Mesendoderm (in vitro differentiated cells): ENCODE measurements around the gene SPOCK1.

Experiments used
- DNase-seq: peaks from one replicate; pipeline ENCODE4 v3.0.0; 2013
- H2AK5ac ChIP-seq: 2 replicates; pipeline ENCODE4 v1.6.1; 2013; ENCODE audit warnings: low read length, inconsistent platforms
- H2BK120ac ChIP-seq: 2 replicates; pipeline ENCODE4 v1.6.1; 2013; ENCODE audit warnings: low read depth, mild to moderate bottlenecking, low read length, moderate library complexity, mixed read lengths
- H2BK15ac ChIP-seq: replicated peaks from 2 replicates; pipeline ENCODE4 v1.6.1; 2013; ENCODE audit warnings: low read depth, mild to moderate bottlenecking, moderate library complexity
- H2BK5ac ChIP-seq: 2 replicates; pipeline ENCODE4 v1.6.1; 2013; ENCODE audit warnings: low read length, inconsistent platforms
- H3K18ac ChIP-seq: 2 replicates; pipeline ENCODE4 v1.6.1; 2013; ENCODE audit warnings: mild to moderate bottlenecking, low read length, mixed read lengths
- H3K23ac ChIP-seq: one replicate; pipeline ENCODE4 v1.6.1; 2013; ENCODE audit warnings: low read length
- H3K27ac ChIP-seq: 2 replicates; pipeline ENCODE4 v1.5.1; 2013; ENCODE audit warnings: low read depth, mild to moderate bottlenecking, inconsistent platforms, low read length, moderate library complexity
- H3K27me3 ChIP-seq: 2 replicates; pipeline ENCODE4 v1.6.1; 2013; ENCODE audit warnings: low read length, control low read depth, mild to moderate bottlenecking, inconsistent platforms; ENCODE audit not compliant: insufficient read depth, poor library complexity
- H3K36me3 ChIP-seq: 2 replicates; pipeline ENCODE4 v1.6.1; 2013; ENCODE audit warnings: low read length, inconsistent platforms; ENCODE audit not compliant: control insufficient read depth, insufficient read depth
- H3K4ac ChIP-seq: one replicate; pipeline ENCODE4 v1.6.1; 2013; ENCODE audit warnings: low read depth, mild to moderate bottlenecking, low read length, moderate library complexity
- H3K4me1 ChIP-seq: 2 replicates; pipeline ENCODE4 v1.6.1; 2013; ENCODE audit warnings: low read depth, low read length, inconsistent platforms; ENCODE audit not compliant: control insufficient read depth
- H3K4me2 ChIP-seq: 2 replicates; pipeline ENCODE4 v1.6.1; 2013; ENCODE audit warnings: low read length
- H3K4me3 ChIP-seq: 2 replicates; pipeline ENCODE4 v1.5.1; 2013; ENCODE audit warnings: mild to moderate bottlenecking, low read length
- H3K56ac ChIP-seq: one replicate; pipeline ENCODE4 v1.6.1; 2013; ENCODE audit warnings: low read length
- H3K79me1 ChIP-seq: 2 replicates; pipeline ENCODE4 v1.6.1; 2013; ENCODE audit warnings: low read length, inconsistent platforms
- H3K79me2 ChIP-seq: 2 replicates; pipeline ENCODE4 v1.6.1; 2013; ENCODE audit warnings: mild to moderate bottlenecking, low read length; ENCODE audit not compliant: control insufficient read depth, insufficient read depth
- H3K9ac ChIP-seq: 2 replicates; pipeline ENCODE4 v1.6.1; 2013; ENCODE audit warnings: low read length, inconsistent platforms
- H4K5ac ChIP-seq: one replicate; pipeline ENCODE4 v1.6.1; 2013; ENCODE audit warnings: low read length
- H4K8ac ChIP-seq: one replicate; pipeline ENCODE4 v1.6.1; 2013; ENCODE audit warnings: low read depth, mild to moderate bottlenecking, control low read depth, low read length, moderate library complexity
- WGBS: extraction: QIAGEN DNeasy Blood & Tissue Kit; methylation state at CpG from one replicate; pipeline ENCODE4 v1.1.7; 2013; ENCODE audit warnings: low lambda C conversion rate, missing lambda C conversion rate; ENCODE audit not compliant: insufficient coverage; ENCODE audit errors: extremely low coverage; 5-methylcytosine and 5-hydroxymethylcytosine counted together

The SPOCK1 gene

DNA sequence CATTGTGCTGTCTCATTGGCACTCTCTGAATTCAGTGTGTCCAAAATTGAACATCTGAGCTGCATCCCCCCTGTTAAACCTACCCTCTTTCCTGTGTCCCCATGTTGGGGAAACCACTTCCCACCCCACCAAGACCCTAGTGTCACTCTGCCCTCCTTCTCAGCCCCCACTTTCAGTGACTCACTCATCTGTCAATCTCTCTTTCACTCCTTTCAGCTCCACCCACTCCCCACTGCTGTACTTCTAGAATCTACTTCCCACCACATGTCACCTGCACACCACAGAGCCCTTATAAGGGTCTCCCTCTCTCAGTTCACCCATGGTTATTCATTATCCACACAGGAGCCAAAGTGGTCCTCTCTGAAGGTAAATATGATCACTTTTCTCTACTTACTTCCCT lies 5.8 kb upstream of the SPOCK1 start:
- H3K4me3 ChIP-seq = no peak overlapping the region
- H3K23ac ChIP-seq = no peak overlapping the region
- H3K79me1 ChIP-seq = no peaks in the 10 kb centered on the region
- no peak overlapping the region for H3K18ac ChIP-seq
- H3K4ac ChIP-seq = no peak overlapping the region
- H3K27me3 ChIP-seq = no peaks in the 10 kb centered on the region
- H2BK5ac ChIP-seq = no peak overlapping the region
- H3K9ac ChIP-seq = no peak overlapping the region
- H3K56ac ChIP-seq = no peak overlapping the region
- no peak overlapping the region for H3K4me2 ChIP-seq
- H2BK15ac ChIP-seq = no peak overlapping the region
- H4K5ac ChIP-seq = no peak overlapping the region
- no peak overlapping the region for H2BK120ac ChIP-seq
- no peak overlapping the region for H4K8ac ChIP-seq
- H3K36me3 ChIP-seq = no peaks in the 10 kb centered on the region
- no peak for DNase-seq
- no peaks in the 10 kb centered on the region for H3K79me2 ChIP-seq
- no peaks in the 10 kb centered on the region for H3K4me1 ChIP-seq
- no peak overlapping the region for H2AK5ac ChIP-seq
- H3K27ac ChIP-seq = no peak overlapping the region

DNA sequence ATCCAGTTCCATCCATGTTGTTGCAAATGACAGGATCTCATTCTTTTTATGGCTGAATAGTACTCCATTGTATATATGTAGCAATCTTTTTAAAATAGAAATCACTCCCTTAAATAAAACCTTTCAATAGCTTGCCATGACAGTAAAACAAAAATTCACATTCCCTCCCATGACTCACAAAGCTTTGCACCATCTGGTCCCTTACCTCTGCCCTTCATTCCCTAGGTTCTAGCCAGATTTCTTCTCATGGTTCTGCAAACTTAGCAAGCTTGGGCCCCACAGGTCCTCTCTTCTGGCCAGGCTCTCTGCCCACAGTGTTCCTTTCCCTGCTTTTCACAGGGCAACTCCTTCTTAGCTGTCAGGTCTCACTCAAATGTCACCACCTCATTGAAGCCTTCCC lies 4.3 kb upstream of the SPOCK1 start:
- Histone ChIP-seq H4K5ac (no peak overlapping the region), H2BK15ac (no peak overlapping the region), H3K27ac (no peak overlapping the region), H3K4me1 (no peaks in the 10 kb centered on the region), H3K18ac (no peak overlapping the region), H3K79me1 (no peaks in the 10 kb centered on the region), H2BK5ac (no peak overlapping the region), H3K56ac (no peak overlapping the region), H3K23ac (no peak overlapping the region), H2AK5ac (no peak overlapping the region), H3K4me2 (no peak overlapping the region), H2BK120ac (no peak overlapping the region), H3K36me3 (no peaks in the 10 kb centered on the region), H3K4me3 (no peak overlapping the region), H4K8ac (no peak overlapping the region), H3K79me2 (no peaks in the 10 kb centered on the region), H3K4ac (no peak overlapping the region), H3K9ac (no peak overlapping the region), H3K27me3 (peaks cover 4% of the 10 kb centered on the region)
- DNase-seq = no peak

DNA sequence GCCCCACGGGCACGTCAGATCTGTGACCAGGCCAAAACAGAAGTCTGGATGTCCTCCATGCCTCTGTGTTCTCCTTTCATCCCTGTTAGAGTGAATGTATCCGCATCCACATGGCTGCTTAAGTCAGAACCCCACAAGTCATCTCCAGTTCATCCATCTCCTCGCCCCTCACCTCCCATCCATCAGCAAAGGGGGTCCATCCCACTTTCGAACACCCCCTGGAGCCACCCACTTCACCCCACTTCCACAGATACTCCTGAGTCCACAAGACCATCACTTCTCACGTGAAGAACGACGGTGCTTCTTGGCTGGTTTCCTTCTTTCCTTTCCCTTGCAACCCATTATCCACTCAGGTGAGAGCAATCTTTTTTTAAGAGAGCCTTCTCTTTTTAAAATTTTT lies 3.5 kb upstream of the SPOCK1 start:
- Histone ChIP-seq H3K23ac (no peak overlapping the region), H3K18ac (no peak overlapping the region), H4K5ac (no peak overlapping the region), H3K36me3 (no peaks in the 10 kb centered on the region), H3K4me3 (no peak overlapping the region), H2BK5ac (no peak overlapping the region), H3K4me1 (no peaks in the 10 kb centered on the region), H3K4me2 (no peak overlapping the region), H3K27me3 (peaks cover 11% of the 10 kb centered on the region), H3K56ac (no peak overlapping the region), H3K79me1 (no peaks in the 10 kb centered on the region), H3K27ac (no peak overlapping the region), H4K8ac (no peak overlapping the region), H3K79me2 (no peaks in the 10 kb centered on the region), H2BK15ac (no peak overlapping the region), H2BK120ac (no peak overlapping the region), H3K4ac (no peak overlapping the region), H2AK5ac (no peak overlapping the region), H3K9ac (no peak overlapping the region)
- DNase-seq = no peak
- WGBS = no CpG with 5 or more reads among the region's 8 CpGs

DNA sequence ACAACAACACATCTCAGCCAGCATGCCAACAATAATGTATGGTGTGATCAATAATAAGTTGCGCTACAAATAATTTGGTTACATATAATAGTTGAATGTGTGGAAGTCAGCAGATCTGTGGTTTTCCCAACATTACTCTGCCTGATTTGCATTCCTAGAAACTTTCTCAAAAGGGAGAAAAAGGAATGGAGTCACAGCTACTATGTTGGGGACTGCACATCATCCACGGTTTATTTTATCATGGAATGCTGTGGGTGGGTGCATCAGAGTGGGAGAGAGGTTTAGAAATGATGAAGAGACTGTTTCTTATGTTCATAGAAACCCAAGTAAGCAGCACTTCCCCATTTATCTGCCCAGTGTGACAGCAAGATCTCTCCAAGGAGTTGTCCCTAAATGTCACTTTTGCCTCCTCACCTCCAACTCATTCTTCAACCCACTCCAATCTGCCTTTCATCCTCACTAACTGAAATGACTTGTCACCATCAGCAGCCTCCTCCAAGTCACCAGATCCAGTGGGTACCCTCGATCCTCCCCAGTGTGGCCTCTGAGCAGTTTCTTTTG lies 2.8 kb upstream of the SPOCK1 start:
- Histone ChIP-seq H3K23ac (no peak overlapping the region), H2AK5ac (no peak overlapping the region), H3K4me2 (no peak overlapping the region), H2BK15ac (no peak overlapping the region), H3K4me1 (no peaks in the 10 kb centered on the region), H3K27me3 (peaks cover 12% of the 10 kb centered on the region), H3K4ac (no peak overlapping the region), H3K18ac (no peak overlapping the region), H3K36me3 (no peaks in the 10 kb centered on the region), H4K8ac (no peak overlapping the region), H3K9ac (no peak overlapping the region), H3K79me1 (no peaks in the 10 kb centered on the region), H3K4me3 (no peak overlapping the region), H4K5ac (no peak overlapping the region), H2BK120ac (no peak overlapping the region), H3K79me2 (no peaks in the 10 kb centered on the region), H3K56ac (no peak overlapping the region), H2BK5ac (no peak overlapping the region), H3K27ac (no peak overlapping the region)
- no peak for DNase-seq
- WGBS = no CpG with 5 or more reads among the region's 3 CpGs

DNA sequence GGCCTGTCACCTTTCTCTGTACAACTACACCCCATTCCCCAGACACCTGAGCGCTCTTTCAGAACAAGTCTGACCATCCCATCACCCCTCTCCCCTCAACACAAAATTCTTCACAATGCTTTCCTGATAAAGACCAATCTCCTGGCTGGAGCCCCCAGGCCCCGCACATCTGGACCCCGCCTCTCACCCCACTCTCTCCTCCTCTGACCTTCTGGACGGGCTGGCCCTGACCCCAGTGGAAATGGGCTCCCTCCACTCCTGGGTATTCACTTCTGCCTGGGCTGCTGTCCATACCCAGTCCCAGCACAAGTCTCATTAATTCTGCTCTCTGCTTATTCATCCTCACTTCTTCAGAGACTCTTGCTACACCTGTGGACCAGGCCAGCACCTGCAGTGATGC lies 2.1 kb upstream of the SPOCK1 start:
- no peaks in the 10 kb centered on the region for H3K4me1 ChIP-seq
- H3K9ac ChIP-seq = no peak overlapping the region
- H3K27me3 ChIP-seq = peaks cover 12% of the 10 kb centered on the region
- H3K4me2 ChIP-seq = no peak overlapping the region
- no peak overlapping the region for H3K56ac ChIP-seq
- no peak overlapping the region for H2BK5ac ChIP-seq
- no peak overlapping the region for H2AK5ac ChIP-seq
- no peak overlapping the region for H4K8ac ChIP-seq
- no peak overlapping the region for H3K4ac ChIP-seq
- no peaks in the 10 kb centered on the region for H3K79me2 ChIP-seq
- H3K18ac ChIP-seq = no peak overlapping the region
- H4K5ac ChIP-seq = no peak overlapping the region
- no peaks in the 10 kb centered on the region for H3K79me1 ChIP-seq
- no peaks in the 10 kb centered on the region for H3K36me3 ChIP-seq
- no peak overlapping the region for H3K23ac ChIP-seq
- no CpG with 5 or more reads among the region's 4 CpGs for WGBS
- H2BK15ac ChIP-seq = no peak overlapping the region
- no peak overlapping the region for H3K4me3 ChIP-seq
- no peak overlapping the region for H2BK120ac ChIP-seq
- DNase-seq = no peak
- H3K27ac ChIP-seq = no peak overlapping the region

DNA sequence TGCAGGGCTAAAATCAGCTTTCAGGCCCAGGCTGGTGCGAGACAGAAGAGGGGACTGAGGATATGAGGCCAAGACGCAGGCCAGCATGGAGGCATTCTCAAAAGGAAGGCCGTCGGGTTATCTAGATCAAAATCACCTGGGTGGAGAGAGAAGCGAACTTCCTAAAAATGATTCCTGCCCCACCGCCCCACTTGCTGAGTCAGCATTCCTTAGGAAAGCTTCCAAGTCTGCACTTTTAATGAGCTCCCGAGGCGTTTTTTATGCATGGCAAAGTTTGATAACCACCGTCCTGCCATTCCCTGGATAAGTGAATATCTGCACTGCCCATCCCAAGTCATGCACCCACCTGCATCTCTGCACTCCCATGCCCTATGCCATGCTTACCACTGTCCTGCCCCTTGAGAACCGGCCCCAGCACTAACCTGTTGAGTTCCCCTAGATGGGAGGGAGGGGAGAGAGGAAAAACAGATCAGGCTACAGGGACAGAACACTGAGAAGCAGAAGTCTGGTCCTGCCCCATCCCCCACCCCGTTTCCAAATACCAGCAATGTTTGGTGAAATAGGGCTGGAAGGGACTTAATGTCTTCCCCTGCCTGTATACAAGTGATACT lies 1.6 kb upstream of the SPOCK1 start:
- Histone ChIP-seq H3K79me2 (no peaks in the 10 kb centered on the region), H3K4me3 (no peak overlapping the region), H3K27me3 (peaks cover 12% of the 10 kb centered on the region), H3K36me3 (no peaks in the 10 kb centered on the region), H3K9ac (no peak overlapping the region), H3K23ac (no peak overlapping the region), H3K27ac (no peak overlapping the region), H3K79me1 (no peaks in the 10 kb centered on the region), H3K56ac (no peak overlapping the region), H2BK120ac (no peak overlapping the region), H4K5ac (no peak overlapping the region), H3K18ac (no peak overlapping the region), H3K4me2 (no peak overlapping the region), H2AK5ac (no peak overlapping the region), H3K4me1 (no peaks in the 10 kb centered on the region), H2BK5ac (no peak overlapping the region), H3K4ac (no peak overlapping the region), H2BK15ac (no peak overlapping the region), H4K8ac (no peak overlapping the region)
- WGBS = no CpG with 5 or more reads among the region's 11 CpGs
- DNase-seq = no peak
